BE2C (cell line): ENCODE measurements around the gene MCU.

Experiments used
- DNase-seq: peaks from one replicate; pipeline ENCODE4 v3.0.0-alpha.2; 2020
- H3K27me3 ChIP-seq: fragments of 250-450 bp; sonication (Bioruptor Pico); 2 replicates; pipeline ENCODE4 v1.5.1; 2020; ENCODE audit warnings: mild to moderate bottlenecking
- H3K36me3 ChIP-seq: fragments of 250-450 bp; sonication (Bioruptor Pico); 2 replicates; pipeline ENCODE4 v1.5.1; 2020; ENCODE audit warnings: mild to moderate bottlenecking
- H3K4me1 ChIP-seq: fragments of 250-450 bp; sonication (Bioruptor Pico); 2 replicates; pipeline ENCODE4 v1.5.1; 2020
- H3K4me3 ChIP-seq: 2 replicates; pipeline ENCODE4 v1.5.1; 2011; ENCODE audit warnings: low read depth, low read length
- H3K9me3 ChIP-seq: fragments of 250-450 bp; sonication (Bioruptor Pico); 2 replicates; pipeline ENCODE4 v1.5.1; 2020
- CTCF ChIP-seq: IDR thresholded peaks from 2 replicates; pipeline ENCODE4 v1.5.1; 2012; ENCODE audit warnings: mild to moderate bottlenecking, low read depth, low read length

MCU gene

GRCh38 chr10:72712136-72712535 lies 20.2 kb downstream of the MCU start:
- Histone ChIP-seq H3K4me1 (peaks cover 8% of the 10 kb centered on the region; the same call in 1 of the 2 replicates), H3K27me3 (no peaks in the 10 kb centered on the region), H3K36me3 (peaks cover 6% of the 10 kb centered on the region; the same call in 1 of the 2 replicates), H3K4me3 (no peak overlapping the region), H3K9me3 (no peaks in the 10 kb centered on the region)
- no peak for TF ChIP-seq CTCF
- no peak for DNase-seq

- Histone ChIP-seq H3K4me3 (no peak overlapping the region), H3K9me3 (no peaks in the 10 kb centered on the region), H3K27me3 (no peaks in the 10 kb centered on the region), H3K4me1 (no peaks in the 10 kb centered on the region; the same call in 1 of the 2 replicates), H3K36me3 (peaks cover 3% of the 10 kb centered on the region; the same call in 1 of the 2 replicates)
- DNase-seq = peak; percentile 10
- no peak for TF ChIP-seq CTCF
Observed at GRCh38 chr10:72719941-72720592, 28.1 kb downstream of the MCU start.

- no peaks in the 10 kb centered on the region for H3K27me3 ChIP-seq
- no peaks in the 10 kb centered on the region; the same call in 1 of the 2 replicates for H3K4me1 ChIP-seq
- H3K36me3 ChIP-seq = no peaks in the 10 kb centered on the region
- H3K9me3 ChIP-seq = no peaks in the 10 kb centered on the region
- DNase-seq = no peak
- no peak for TF ChIP-seq CTCF
- no peak overlapping the region for H3K4me3 ChIP-seq
Observed at GRCh38 chr10:72720814-72721660, 29.1 kb downstream of the MCU start.

GRCh38 chr10:72727130-72727529 lies 35.2 kb downstream of the MCU start:
- no peaks in the 10 kb centered on the region for H3K9me3 ChIP-seq
- no peak for TF ChIP-seq CTCF
- no peaks in the 10 kb centered on the region for H3K4me1 ChIP-seq
- H3K36me3 ChIP-seq = no peaks in the 10 kb centered on the region
- H3K27me3 ChIP-seq = no peaks in the 10 kb centered on the region
- H3K4me3 ChIP-seq = no peak overlapping the region
- DNase-seq = no peak

- no peaks in the 10 kb centered on the region for H3K9me3 ChIP-seq
- DNase-seq = no peak
- no peak for TF ChIP-seq CTCF
- no peaks in the 10 kb centered on the region for H3K36me3 ChIP-seq
- no peak overlapping the region for H3K4me3 ChIP-seq
- no peaks in the 10 kb centered on the region for H3K4me1 ChIP-seq
- H3K27me3 ChIP-seq = no peaks in the 10 kb centered on the region
Observed at GRCh38 chr10:72728462-72728861, 36.5 kb downstream of the MCU start.

- H3K4me3 ChIP-seq = no peak overlapping the region
- no peak for TF ChIP-seq CTCF
- no peaks in the 10 kb centered on the region for H3K9me3 ChIP-seq
- DNase-seq = no peak
- H3K27me3 ChIP-seq = no peaks in the 10 kb centered on the region
- no peaks in the 10 kb centered on the region for H3K36me3 ChIP-seq
- H3K4me1 ChIP-seq = no peaks in the 10 kb centered on the region
Observed at GRCh38 chr10:72729528-72729927, 37.6 kb downstream of the MCU start.
